Hematopoietic multipotent progenitor cell treated with erythropoietin and hydrocortisone succinate and interleukin-3 and kit ligand, for 17 days (in vitro differentiated cells): Measurements from ENCODE around the gene ITGB6.

Source experiments
- DNase-seq: peaks from one replicate; pipeline ENCODE4 v3.0.0-alpha.2; 2015; ENCODE audit warnings: low spot score

ITGB6 gene

GRCh38 chr2:160050147-160050546 is 149.9 kb downstream of the ITGB6 start:
- no peak for DNase-seq
